OCI-LY7 (cell line): ENCODE data around the gene MYO1C.

Experiments used
- CTCF ChIP-seq: fragments of 200-600 bp; sonication (generic); conservative IDR thresholded peaks from 2 replicates; pipeline ENCODE4 v1.5.1; 2014; ENCODE audit warnings: mild to moderate bottlenecking, antibody characterized with exemption, low read length, moderate library complexity, mixed read lengths
- EZH2phosphoT487 ChIP-seq: fragments of 200-600 bp; sonication (generic); IDR thresholded peaks from 2 replicates; pipeline ENCODE4 v1.6.1; 2018; ENCODE audit warnings: low read depth, borderline replicate concordance, mild to moderate bottlenecking, mixed run types, antibody characterized with exemption, low read length, moderate library complexity, mixed read lengths

GRCh38 chr17:1422885-1423284, 69.6 kb downstream of the MYO1C start:
- TF ChIP-seq CTCF = no peak
- TF ChIP-seq EZH2phosphoT487 = no peak
